Spleen (tissue), 11 donors: ENCODE data around the gene NFE2L3. TPM values are rescaled to one million over a fixed set of nuclear protein-coding genes. Genes with fewer than 3 reads are reported as not detected.
A peak's percentile ranks its signal among the peaks of the same experiment; 100 is the strongest.

Experiments used
- DNase-seq: peaks from one replicate; pipeline ENCODE4 v3.0.0-alpha.2; 2020
- H3K27ac ChIP-seq, 8 donors: fragments of 200-600 bp; sonication (generic) in 7 of 8; 1 replicate in 4 of 8; 2 replicates in 4 of 8; pipeline versions ENCODE4 v1.5.0 to v1.8.0; 2016 to 2021; ENCODE audit warnings: inconsistent platforms in 4 of 8, mild to moderate bottlenecking in 4 of 8, moderate library complexity in 1 of 8
- H3K27me3 ChIP-seq, 7 donors: fragments of 200-600 bp; sonication (generic) in 6 of 7; replicated peaks in 1 of 7; 1 replicate in 4 of 7; 2 replicates in 3 of 7; pipeline versions ENCODE4 v1.5.0 to v1.8.0; 2016 to 2021; ENCODE audit warnings: inconsistent platforms in 3 of 7, mild to moderate bottlenecking in 1 of 7
- H3K36me3 ChIP-seq, 6 donors: fragments of 200-600 bp; sonication (generic) in 5 of 6; 1 replicate in 4 of 6; 2 replicates in 2 of 6; pipeline versions ENCODE4 v1.5.0 to v1.8.0; 2016 to 2021; ENCODE audit warnings: inconsistent platforms in 2 of 6
- H3K4me1 ChIP-seq, 6 donors: fragments of 200-600 bp; sonication (generic) in 5 of 6; 1 replicate in 3 of 6; 2 replicates in 3 of 6; pipeline versions ENCODE4 v1.5.0 to v1.8.0; 2016 to 2021; ENCODE audit warnings: inconsistent platforms in 3 of 6
- H3K4me3 ChIP-seq, 8 donors: fragments of 200-600 bp; sonication (generic) in 7 of 8; 1 replicate in 4 of 8; 2 replicates in 4 of 8; pipeline versions ENCODE4 v1.5.0 to v1.8.0; 2016 to 2021; ENCODE audit warnings: inconsistent platforms in 4 of 8, mild to moderate bottlenecking in 4 of 8, moderate library complexity in 2 of 8
- H3K9me3 ChIP-seq, 8 donors: fragments of 200-600 bp; sonication (generic) in 7 of 8; 1 replicate in 4 of 8; 2 replicates in 4 of 8; pipeline versions ENCODE4 v1.5.0 to v1.8.0; 2016 to 2021; ENCODE audit warnings: inconsistent platforms in 4 of 8
- CTCF ChIP-seq, 11 experiments: fragments of 200-600 bp in 7 of 11; fragments of 450-650 bp in 4 of 11; sonication (generic) in 4 of 11; IDR thresholded peaks in 8 of 11; conservative IDR thresholded peaks in 3 of 11; 1 replicate in 7 of 11; 2 replicates in 4 of 11; pipeline versions ENCODE4 v1.4.0 to v1.8.0; 2016 to 2021; ENCODE audit warnings: antibody characterized with exemption in 11 of 11, inconsistent platforms in 4 of 11, mild to moderate bottlenecking in 1 of 11
- POLR2A ChIP-seq, 3 donors: fragments of 450-650 bp; IDR thresholded peaks; one replicate each; pipeline ENCODE4 v1.5.1; 2017; ENCODE audit warnings: antibody characterized with exemption in 3 of 3, mild to moderate bottlenecking in 1 of 3
- POLR2AphosphoS5 ChIP-seq, 3 donors: sonication (generic); formaldehyde crosslinking; IDR thresholded peaks; one replicate each; pipeline ENCODE4 v1.5.1; 2017; ENCODE audit warnings: antibody characterized with exemption in 3 of 3
- WGBS, 5 donors: extraction: QIAGEN DNeasy Blood & Tissue Kit in 3 of 5; methylation state at CpG; one replicate each; pipeline versions ENCODE4 v1.1.5 to v1.1.7; 2013 to 2018; 5-methylcytosine and 5-hydroxymethylcytosine counted together
- intact Hi-C: fragments of 100-400 bp; cut with DNase I; formaldehyde crosslinking; loops from one replicate; pipeline ENCODE4 v1.15.0; 2023; ENCODE audit warnings: low total_unique reads
- polyA plus RNA-seq, 3 donors: library from polyadenylated mRNA; stranded (reverse); fragments of 200-250 nt; gene quantifications; one replicate each; pipeline ENCODE4 v1.2.1, GENCODE V29; 2013
- total RNA-seq, 7 donors: library from RNA; depleted of rRNA in 3 of 7; stranded (reverse); fragments of >200 nt in 3 of 7; fragmentation: NEBNext Ultra II Directional in 4 of 7; extraction: Animal tissue kit (Norgen Biotek cat#: 25700) in 4 of 7; gene quantifications; one replicate each; pipeline versions ENCODE4 v1.1.0 to v1.2.1, GENCODE V29; 2016 to 2021
- donor health status: healthy with polysubstance abuse.
- donor health status: DM: no; HTN: no; CAD: no; lungs with moderate emphysema.
- donor health status: DM: no; HTN: no; CAD: no.
- donor health status: Bipolar disorder and iron deficiency.
- donor health status: healthy.
- donor health status: DM: no; HTN: no; CAD: no.
- donor health status: DM: yes; HTN: yes; CAD: no.

The NFE2L3 gene
- total and polyA plus RNA-seq, 10 donors, result 4.9 to 12.7 (median 7.8) TPM

- no peak overlapping the region for H3K4me3 ChIP-seq
- TF ChIP-seq CTCF (IDR thresholded peaks at IDR 0.05 in 8 of 11, conservative IDR thresholded peaks at IDR 0.05 in 3 of 11) (no peak), POLR2A (IDR thresholded peaks at IDR 0.05) (no peak), POLR2AphosphoS5 (IDR thresholded peaks at IDR 0.05) (peak in 1 of 3 donors; percentile 51)
- no peak for DNase-seq
- H3K4me1 ChIP-seq, result peaks cover 0 to 91% (median 45%) of the 10 kb centered on the region in 6 donors
- intact Hi-C loops, result no loop called here
- H3K27me3 ChIP-seq, result no peaks in the 10 kb centered on the region
- WGBS, 5 donors, result 87 to 93% (median 89%) methylated on average over 10 of the region's 10 CpGs
- peak overlapping the region in 5 of 8 donors; percentile 8 to 60 (median 29) for H3K27ac ChIP-seq
- peaks cover 0 to 61% (median 29%) of the 10 kb centered on the region in 6 donors for H3K36me3 ChIP-seq
- H3K9me3 ChIP-seq, result no peaks in the 10 kb centered on the region
Measured at GRCh38 chr7:26185131-26185843, 33.3 kb downstream of the NFE2L3 start.

GRCh38 chr7:26185844-26186180 lies 33.8 kb downstream of the NFE2L3 start:
- 89 to 95% (median 92%) methylated on average over 1 of the region's 1 CpG for WGBS, 5 donors
- intact Hi-C loops, result no loop called here
- Histone ChIP-seq H3K4me1 (peaks cover 0 to 91% (median 48%) of the 10 kb centered on the region in 6 donors), H3K27me3 (no peaks in the 10 kb centered on the region), H3K9me3 (no peaks in the 10 kb centered on the region), H3K4me3 (no peak overlapping the region), H3K36me3 (peaks cover 0 to 67% (median 34%) of the 10 kb centered on the region in 6 donors), H3K27ac (peak overlapping the region in 5 of 8 donors; percentile 8 to 60 (median 29))
- TF ChIP-seq POLR2AphosphoS5 (IDR thresholded peaks at IDR 0.05) (no peak), POLR2A (IDR thresholded peaks at IDR 0.05) (no peak), CTCF (IDR thresholded peaks at IDR 0.05 in 8 of 11, conservative IDR thresholded peaks at IDR 0.05 in 3 of 11) (no peak)
- DNase-seq, result no peak

GRCh38 chr7:26186364-26187311 lies 34.6 kb downstream of the NFE2L3 start:
- 81 to 91% (median 86%) methylated on average over 5 of the region's 5 CpGs for WGBS, 5 donors
- TF ChIP-seq CTCF (IDR thresholded peaks at IDR 0.05 in 8 of 11, conservative IDR thresholded peaks at IDR 0.05 in 3 of 11), result no peak
- peak in 1 of 3 donors; percentile 71 for TF ChIP-seq POLR2AphosphoS5 (IDR thresholded peaks at IDR 0.05)
- no peak for TF ChIP-seq POLR2A (IDR thresholded peaks at IDR 0.05)
- intact Hi-C loops, result no loop called here
- no peaks in the 10 kb centered on the region for H3K9me3 ChIP-seq
- DNase-seq, result no peak
- no peak overlapping the region for H3K4me3 ChIP-seq
- peaks cover 5 to 91% (median 55%) of the 10 kb centered on the region in 6 donors for H3K4me1 ChIP-seq
- no peaks in the 10 kb centered on the region for H3K27me3 ChIP-seq
- peak overlapping the region in 3 of 8 donors; percentile 8 to 37 (median 28) for H3K27ac ChIP-seq
- peaks cover 0 to 75% (median 42%) of the 10 kb centered on the region in 6 donors for H3K36me3 ChIP-seq
